GM19023 (cell line): Measurements from ENCODE around the gene CD1E.
"Not testable (repeated sequence)": the region's sequence is repeated elsewhere in the genome, so short reads cannot be mapped to it uniquely, and the experiment has no call there.

Source experiments
- ATAC-seq: cut with Tn5 transposase; IDR thresholded peaks from one replicate; pipeline ENCODE4 v1.9.1; 2021; ENCODE audit warnings: mild to moderate bottlenecking, moderate library complexity; ENCODE audit not compliant: unreplicated experiment

CD1E gene

GRCh38 chr1:158353303-158354075 is at the start of gene CD1E:
Gene CD1E (plus strand): TSS chr1:158353894. CDS start chr1:158353989, 95 bp downstream.
- no peak for ATAC-seq

DNA sequence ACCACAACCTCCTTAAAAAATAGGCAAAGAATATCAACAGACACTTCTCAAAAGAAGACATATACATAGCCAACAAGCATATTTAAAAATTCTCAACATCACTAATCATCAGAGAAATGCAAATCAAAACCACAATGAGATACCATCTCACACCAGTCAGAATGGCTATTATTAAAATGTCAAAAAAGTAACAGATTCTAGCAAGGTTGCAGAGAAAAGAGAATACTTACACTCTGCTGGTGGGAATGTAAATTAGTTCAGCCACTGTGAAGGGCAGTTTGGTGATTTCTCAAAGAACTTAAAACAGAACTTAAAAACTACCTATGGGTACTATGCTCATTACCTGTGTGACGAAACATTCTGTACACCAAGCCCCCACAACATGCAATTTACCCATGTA is 43.1 kb upstream of the CD1E start:
- ATAC-seq = no peak

DNA sequence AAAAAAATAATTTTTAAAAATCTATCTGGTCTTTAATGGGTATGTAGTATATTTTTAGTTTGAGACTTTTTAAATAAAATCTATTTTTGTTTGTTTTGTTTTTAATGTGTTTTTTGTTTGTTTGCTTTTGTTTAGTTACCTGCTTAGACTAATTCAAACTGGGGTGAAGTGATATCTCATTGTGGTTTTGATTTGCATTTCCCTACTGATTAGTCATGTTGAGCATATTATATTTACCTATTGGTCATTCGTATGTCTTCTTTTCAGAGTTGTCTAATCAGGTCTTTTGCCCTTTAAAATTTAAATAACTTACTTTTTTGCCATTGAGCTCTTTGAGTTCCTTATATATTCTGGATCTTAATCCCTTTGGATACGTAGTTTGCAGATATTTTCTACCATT is 42.6 kb upstream of the CD1E start:
- no peak for ATAC-seq

- ATAC-seq = no peak
Observed at GRCh38 chr1:158323866-158324265, 29.8 kb upstream of the CD1E start.

DNA sequence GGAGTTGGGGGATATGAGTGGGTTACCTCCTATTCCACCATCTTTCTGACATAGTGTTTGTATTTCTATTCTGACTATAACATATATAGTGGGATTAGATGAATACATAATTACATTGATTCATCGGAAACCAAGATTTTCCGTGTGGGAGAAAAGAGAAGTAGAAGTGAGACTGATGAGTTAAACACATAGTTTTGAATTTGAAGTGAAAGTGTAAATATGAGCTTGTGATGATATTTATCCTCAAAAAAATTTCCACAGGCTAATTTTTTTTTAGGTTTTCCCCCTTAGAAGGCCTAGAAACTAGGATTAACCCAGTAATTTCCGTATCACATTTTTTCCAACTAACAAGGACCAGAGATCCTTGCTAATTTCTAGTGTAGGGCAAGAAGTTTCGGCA is 29.3 kb upstream of the CD1E start:
- ATAC-seq = no peak

GRCh38 chr1:158327481-158327880 is 26.2 kb upstream of the CD1E start:
- ATAC-seq = no peak

GRCh38 chr1:158328426-158328825 is 25.3 kb upstream of the CD1E start:
- ATAC-seq = no peak

DNA sequence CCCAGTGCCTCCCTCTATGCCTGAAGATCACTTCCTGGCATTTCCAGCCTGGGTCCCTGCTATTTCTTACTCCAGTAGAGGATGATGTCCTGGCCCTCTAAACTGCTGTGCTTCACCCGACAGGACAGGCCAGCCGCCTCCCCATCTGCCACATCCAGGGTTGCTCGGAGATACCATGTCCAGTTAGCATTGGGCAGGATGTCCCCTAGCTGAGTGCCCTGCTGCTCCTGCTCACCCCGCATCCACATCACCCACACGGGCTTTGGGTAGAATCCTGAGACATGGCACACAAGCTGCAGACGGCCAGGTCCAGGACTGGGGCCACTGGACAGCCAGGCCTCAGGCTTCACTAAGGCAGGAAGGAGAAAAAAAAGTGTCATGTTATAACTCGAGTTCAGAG is 24.4 kb upstream of the CD1E start:
- ATAC-seq = no peak

- ATAC-seq = no peak
Observed at GRCh38 chr1:158329733-158330132, 24.0 kb upstream of the CD1E start.

DNA sequence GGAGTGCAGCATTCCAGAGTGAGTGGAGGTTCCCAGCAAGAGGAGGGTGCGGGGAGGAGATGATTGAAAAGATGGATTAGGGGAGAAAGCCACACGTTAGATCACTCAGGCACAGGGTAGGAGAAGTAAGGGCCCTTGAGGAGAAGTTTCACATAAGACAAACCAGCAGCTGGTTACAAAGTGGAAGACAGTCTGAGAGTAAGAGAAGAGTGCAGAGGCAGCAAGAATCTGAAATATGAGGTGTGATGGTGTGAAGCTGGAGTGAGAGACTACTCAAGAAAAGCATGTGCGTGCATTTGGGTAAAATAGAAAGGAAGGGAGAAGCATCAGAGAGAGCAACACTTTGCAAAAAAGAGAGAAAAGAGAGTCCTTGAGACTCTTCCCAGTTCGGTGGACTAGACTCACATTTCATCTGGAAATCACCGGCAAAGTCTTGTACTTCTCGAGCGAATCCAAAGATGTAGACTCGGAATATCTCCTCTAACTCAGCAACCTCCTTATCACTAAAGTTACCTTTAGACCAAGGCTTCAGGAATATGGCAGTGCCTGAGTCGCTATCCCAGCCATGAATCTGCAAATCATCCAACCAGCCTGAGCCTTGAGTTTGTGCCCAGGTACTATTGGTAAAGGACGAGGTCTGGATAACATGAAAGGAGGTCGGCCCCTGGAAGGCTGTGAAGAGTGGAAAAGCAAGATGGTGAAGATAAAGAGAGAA is 23.1 kb upstream of the CD1E start:
- ATAC-seq = no peak

DNA sequence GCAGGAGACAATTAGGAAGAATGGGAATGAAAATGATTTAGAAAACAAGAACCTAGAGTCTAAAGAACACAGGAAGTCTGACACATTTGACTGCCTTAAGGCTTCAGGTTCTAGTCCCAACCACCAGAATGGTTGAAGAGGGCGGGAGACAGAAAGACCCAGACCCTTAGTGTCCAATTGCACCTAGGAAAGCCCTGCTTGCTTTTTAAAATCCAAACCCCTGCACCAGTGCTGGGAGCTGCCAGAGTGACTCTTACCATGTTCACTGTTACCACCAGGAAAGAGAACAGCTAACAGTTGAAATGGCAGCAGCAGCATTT is 22.6 kb upstream of the CD1E start:
- no peak for ATAC-seq

- ATAC-seq = no peak
Observed at GRCh38 chr1:158331481-158332150, 22.1 kb upstream of the CD1E start, which contains the start of gene CD1B. Gene CD1B (minus strand): TSS chr1:158331531. CDS start chr1:158331423, 108 bp downstream.

DNA sequence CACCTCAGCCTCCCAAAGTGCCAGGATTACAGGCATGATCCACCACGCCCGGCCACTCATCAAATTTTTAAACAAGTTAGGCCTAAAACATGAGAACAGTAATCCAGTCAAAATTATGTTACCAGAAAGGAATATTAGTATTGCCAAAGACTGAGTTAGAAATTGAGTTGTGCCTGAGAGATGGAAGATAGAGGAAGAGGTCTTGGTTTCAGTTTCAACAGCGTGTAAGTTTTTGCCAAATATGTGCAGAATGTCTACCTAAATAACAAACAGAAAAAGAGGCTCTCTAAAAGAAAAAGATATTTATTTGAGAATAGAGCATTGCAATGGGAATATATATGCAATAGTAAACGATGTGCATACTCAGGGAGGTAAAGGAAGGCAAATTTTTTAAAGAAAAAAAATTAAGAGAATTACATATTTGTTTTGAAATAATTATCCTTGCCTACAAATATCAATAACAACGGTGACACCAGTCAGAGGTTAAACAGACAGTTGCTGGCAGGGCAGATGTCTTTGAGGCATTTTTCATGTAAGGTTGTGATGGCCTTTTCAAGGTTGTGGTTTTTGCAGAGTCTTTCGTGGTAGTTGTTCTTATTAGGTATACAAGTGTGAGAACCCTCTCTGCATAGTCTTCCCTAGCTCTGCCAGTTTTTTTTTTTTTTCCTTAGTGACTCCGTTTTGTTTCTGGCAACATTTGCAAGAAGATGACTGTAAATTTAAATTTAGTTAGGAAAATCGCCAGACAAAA is 20.1 kb upstream of the CD1E start:
- no peak for ATAC-seq

DNA sequence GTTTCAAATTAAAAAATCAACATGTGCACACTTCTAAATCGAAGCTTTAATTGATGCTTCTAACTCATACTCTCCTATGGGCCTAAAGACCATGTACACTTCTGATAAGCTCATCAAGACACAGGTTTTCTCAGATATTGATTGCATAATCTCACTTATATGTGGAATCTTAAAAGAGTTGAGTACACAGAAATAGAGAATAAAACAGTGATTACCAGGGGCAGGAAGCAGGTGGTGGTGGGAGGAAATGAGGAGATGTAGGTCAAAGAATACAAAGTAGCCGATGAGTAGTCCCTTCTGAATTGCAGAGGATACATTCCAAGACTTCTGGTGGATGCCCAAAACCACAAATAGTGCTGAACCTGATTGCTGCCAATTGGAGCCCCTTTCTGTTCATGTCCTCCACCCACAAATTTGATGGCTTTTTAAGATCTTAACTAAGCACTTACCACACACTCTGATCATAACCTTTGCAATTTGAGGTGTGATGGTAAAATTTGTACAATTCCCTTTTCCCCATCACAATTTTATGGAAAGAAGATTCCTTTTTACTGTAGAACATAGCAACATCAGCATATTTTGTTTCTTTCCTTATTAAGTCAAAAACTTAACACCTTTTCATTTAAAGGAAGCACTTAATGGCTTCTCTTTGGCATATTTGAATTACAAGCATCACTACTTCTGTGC is 19.0 kb upstream of the CD1E start:
- no peak for ATAC-seq

DNA sequence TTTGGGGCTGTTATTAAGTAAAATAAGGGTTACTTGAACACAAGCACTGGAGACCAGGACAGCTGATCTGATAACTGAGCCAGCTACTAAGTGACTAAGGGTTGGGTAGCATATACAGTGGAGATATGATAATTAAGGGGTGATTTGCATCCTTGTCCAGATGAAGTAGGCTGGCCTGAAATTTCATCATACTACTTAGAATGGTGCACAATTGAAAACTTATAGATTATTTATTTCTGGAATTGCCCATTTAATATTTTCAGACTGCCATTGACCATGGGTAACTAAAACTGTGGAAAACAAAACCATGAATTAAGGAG is 18.5 kb upstream of the CD1E start:
- no peak for ATAC-seq

- ATAC-seq = not testable (repeated sequence)
Observed at GRCh38 chr1:158336413-158336812, 17.3 kb upstream of the CD1E start.

GRCh38 chr1:158348946-158349345 is 4.7 kb upstream of the CD1E start:
- not testable (repeated sequence) for ATAC-seq

GRCh38 chr1:158354255-158354654 is 561 bp downstream of the CD1E start:
- ATAC-seq = no peak

GRCh38 chr1:158355773-158356285 is 2.1 kb downstream of the CD1E start:
- no peak for ATAC-seq

- ATAC-seq = no peak
Observed at GRCh38 chr1:158356616-158357015, 2.9 kb downstream of the CD1E start.

GRCh38 chr1:158357441-158357840 is 3.7 kb downstream of the CD1E start:
- no peak for ATAC-seq
